ENCODE data around the gene DPYD.

The DPYD gene

DNA sequence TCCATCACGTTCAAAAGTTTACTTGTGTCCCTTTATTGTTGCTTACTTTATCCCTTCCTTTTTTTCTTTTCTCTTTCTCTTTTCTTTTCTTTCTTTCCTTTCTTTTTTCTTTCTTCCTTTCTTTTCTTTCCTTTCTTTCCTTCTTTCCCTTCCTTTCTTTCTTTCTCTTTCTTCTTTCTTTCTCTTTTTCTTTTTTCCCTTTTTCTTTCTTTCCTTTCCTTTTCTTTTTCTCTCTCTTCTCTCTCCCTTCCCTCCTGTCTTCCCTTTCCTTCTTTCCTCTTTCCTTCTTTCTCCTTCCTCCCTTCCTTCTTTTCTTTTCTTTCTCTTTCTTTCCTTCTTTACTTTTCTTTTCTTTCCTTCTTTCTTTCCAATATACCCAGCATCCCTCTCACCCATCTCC, 391.2 kb downstream of the DPYD start:
- DNase-seq (ENCODE audit: low read depth), result no peak

DNA sequence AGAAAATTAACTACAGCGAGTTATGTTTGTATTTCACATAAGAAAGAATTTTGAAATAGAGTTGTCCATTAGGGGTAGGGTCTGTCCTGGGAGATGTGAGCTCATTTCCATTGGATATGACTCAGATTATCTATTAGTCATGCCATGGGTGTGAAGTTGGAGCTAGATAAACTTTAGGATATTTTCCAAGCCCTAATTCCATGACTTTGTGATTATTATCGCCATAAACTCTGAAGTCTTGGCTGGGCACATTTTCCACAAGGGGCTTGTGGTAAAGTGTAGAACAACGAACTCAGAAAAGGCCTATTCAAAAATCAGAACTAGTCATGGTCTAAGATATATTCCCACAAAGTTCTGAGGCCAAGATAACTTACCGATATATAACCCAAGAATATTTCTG, 396.6 kb downstream of the DPYD start:
- DNase-seq (ENCODE audit: low read depth), result no peak

DNA sequence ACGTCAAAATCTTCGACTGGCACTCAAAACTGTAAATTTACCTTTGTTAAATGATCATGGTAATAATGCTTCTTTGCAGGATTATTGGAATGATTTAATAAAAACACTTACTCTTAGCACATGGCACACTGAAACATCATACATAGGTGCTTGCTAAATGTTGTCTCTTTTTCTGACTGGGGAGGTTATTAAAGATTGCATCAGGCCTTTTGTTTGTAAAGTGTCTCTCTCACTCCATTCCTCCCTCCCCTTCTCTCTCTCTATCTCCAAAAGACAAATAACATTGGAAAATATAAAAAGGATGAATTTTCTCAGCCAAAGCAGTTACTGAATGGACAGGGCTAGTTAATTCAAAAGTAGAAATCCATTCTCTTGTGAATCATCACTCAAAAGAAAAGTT, 404.2 kb downstream of the DPYD start:
- no peak for DNase-seq (ENCODE audit: low read depth)

DNA sequence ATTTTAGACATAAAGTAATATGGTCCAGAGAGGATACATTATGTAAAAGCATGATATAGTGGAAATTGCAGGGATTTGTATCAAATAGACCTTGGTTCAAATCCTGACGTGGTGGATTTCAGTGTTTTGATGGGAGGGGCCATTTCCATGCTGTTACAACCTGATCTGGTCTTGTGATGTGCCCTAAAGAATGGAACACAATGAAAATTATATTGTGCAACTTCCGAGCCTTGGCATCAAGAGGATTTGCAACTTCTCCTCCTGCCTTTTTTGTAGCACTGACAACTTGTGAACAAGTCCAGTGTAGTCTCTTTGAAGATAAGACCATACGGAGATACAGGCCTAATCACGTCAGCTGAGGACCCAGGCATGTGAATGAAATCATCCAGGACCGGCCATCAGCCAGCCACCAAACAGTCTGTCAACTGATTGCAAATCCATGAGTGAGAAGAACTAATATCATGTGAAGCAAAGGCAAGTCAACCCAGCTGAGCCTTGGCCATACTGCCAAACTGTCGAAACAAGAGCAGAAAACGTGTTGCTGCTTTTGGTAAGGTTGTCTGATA, 412.1 kb downstream of the DPYD start:
- no peak for DNase-seq (ENCODE audit: low read depth)

DNA sequence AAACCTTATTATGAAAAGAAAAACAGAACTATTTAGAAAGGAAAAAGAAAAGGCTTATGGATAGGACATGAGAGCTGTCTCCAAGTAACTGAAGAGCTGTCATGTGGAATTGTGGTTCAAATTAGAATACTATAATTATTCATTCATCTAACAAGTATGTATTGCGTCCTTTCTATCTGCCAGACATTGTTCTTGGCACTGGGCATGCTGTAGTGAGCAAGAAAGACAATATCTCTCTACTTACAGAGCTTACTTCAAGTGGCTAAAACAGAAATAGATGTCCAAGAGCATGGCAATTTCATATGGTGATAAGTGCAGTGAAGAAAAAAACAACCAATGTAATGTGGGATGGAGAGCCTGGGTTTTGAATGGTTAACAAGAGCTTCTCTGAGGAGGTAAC, 413.0 kb downstream of the DPYD start:
- DNase-seq (ENCODE audit: low read depth), result no peak

DNA sequence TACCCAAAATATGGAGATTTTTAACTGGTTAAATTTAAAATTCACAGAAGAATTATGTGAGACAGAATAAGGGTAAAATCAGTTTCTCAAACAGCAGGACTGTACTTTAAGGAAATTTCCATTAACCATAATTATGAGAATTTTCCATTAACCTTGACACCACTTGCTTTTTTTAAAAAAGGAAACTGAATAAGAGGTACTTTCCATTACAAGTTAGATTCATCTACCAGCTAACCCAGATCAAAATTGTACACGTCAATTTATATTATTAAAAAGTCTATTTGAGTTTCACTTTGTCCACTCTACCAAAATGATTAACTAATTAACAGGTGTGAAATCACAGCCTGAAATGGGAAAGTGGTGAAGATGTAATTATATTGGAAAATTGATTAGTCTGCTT, 414.5 kb downstream of the DPYD start:
- no peak for DNase-seq (ENCODE audit: low read depth)

DNA sequence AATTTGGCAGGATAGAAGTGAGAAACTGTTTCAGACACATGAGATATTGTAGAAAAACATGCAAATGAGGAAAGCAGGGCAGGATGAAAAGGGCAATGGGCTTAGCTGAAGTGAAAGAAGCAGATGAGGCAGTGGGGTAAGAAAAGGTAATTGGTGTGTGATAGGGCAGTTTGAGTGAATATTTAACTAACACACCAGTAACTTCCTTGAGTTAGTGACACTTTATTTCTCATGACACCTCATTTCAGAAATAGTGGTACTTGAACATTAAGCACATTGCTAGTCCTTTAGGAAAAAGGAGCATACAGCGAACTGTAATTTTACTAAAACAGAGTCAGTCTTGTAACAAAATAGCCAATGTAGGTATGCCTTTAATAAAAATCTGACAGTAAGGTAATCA, 415.0 kb downstream of the DPYD start:
- DNase-seq (ENCODE audit: low read depth), result no peak

DNA sequence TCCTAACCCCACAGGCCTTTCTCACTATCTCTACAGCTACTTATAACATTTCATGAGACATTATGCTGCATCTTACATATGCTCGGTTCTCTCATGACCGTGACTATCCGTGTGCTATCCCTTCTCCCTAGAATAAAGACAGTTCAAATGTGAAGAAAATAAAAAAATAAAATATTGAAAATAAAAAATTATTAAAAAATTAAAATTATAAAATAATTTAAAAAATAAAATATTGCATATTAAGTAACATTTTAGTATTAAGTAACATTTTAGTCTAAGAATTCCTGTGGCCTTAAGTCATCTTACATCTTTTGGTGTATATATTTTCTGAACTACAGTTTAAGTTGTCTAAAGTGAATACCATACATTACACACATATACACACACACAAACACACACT, 415.5 kb downstream of the DPYD start:
- DNase-seq (ENCODE audit: low read depth), result no peak

DNA sequence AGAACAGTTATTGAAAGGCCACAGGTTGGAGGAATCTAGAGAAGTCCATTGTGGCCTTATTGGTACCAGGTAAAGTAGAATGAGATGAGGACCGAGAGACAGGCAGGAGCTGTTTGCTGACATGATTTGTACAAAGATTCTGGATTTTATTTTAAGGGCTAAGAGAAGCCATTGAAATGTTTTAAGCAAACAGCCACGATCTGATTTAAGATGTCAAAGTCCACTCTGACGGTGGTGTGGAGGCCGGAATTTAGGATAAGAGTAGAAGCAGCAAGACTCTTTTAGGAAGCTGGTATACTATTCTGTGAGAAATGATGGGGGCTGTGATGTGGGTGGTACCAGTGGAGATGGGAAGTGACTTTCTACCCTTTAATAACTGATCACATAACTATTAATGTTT, 418.5 kb downstream of the DPYD start:
- no peak for DNase-seq (ENCODE audit: low read depth)

DNA sequence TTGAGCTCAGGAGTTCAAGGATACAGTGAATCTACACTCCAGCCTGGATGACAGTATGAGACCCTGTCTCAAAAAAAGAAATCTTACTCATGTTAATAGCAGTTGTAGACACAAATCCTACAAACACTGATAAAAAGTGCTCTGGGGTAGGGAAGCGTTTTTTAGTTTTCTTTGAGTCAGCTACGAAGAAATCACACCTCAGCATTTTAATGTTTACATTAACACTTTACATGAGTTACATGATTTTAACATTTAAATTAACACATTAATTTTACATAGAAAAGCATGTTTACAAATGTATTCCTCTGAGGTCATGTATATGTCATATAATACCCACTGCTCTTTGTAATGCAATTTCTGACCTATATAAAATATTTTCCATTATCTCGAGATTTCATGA, 419.2 kb downstream of the DPYD start:
- no peak for DNase-seq (ENCODE audit: low read depth)

DNA sequence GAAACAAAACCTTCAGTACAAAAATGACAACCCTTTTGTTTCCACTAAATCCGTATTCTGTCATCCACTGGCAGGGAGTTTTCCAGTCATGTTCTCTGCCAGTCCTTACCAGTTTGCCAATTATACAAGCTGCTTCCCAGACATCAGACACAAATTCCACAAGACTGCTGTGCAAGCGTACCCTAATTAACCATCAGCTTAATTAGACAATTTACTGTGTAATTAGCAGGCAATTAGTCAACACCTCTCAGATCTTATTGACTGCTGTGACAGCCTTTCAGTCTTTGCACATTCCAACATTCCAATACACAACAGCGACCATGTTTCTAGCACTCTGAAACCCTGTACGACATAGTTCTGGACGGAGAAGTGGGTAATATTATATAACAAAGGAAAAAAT, 420.1 kb downstream of the DPYD start:
- DNase-seq (ENCODE audit: low read depth), result no peak

DNA sequence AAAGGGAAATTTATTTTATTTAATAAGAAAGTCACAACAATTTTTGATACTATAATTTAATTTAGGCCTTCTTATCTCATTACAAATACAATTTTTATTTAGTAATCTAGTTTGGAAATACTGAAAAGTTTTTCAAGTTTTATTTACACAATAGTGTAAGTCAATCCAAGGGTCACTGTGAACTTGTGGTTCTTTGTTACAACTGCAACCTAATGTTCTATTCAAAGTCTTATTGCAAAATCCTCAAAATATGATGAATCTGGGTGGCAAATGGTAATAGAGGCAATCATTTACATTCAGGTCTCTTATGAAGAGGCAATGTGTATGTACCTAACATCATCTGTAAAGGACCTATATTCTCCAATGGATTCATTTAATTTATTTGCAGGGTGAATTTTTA, 421.2 kb downstream of the DPYD start:
- DNase-seq (ENCODE audit: low read depth), result no peak

DNA sequence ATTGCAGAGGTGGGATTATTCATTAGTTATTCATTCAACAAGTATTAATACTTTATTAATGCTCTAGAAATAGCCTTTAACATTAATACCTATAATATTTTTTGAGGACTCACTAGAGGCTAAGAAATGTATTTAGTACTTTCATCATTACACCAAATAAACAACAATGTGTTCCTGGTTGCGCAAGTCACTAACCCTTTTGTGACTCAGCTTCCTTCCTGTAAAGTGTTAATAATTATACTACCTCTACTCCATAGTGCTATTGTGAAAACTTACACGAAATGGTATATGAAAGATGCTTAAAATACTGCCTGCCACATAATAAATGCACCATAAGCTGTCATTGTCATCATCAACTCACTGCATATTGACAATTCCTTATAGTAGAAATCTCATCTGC, 431.0 kb downstream of the DPYD start:
- peak; percentile 7 for DNase-seq (ENCODE audit: low read depth)

DNA sequence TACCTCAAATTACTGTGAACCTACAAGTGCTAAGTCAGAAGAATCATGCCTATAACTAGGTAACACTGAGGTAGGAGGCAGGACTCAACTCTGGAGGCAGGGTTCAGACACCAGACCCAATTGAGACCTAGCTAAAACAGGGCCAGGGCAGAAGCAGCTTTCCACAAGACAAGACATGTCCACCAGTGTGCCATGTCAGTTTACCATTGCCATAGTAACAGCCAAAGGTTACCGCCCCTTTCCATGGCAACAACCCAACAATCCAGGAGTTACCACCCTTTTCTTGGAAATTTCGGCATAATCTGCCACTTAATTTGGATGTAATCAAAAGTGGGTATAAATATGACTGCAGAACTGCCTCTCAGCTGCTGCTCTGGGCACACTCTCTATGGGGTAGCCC, 432.3 kb downstream of the DPYD start:
- no peak for DNase-seq (ENCODE audit: low read depth)

DNA sequence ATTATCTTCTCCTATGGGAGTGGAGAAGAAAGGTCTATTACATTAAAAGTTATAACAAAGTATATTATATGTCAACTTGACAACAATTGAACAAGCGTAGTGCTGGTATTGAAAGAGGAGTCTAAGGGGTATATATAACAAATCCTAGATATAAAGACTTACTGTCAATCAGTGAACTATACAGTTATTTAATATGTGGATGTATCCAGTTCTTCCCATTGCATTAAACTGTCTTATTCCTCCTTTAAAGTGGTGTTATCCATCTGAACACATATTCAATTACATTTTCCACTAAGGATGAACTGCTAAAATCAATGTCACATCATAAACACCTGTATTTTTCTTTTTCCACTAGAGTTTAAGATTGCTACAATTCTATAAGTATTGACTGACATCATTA, 438.8 kb downstream of the DPYD start:
- DNase-seq (ENCODE audit: low read depth), result no peak

DNA sequence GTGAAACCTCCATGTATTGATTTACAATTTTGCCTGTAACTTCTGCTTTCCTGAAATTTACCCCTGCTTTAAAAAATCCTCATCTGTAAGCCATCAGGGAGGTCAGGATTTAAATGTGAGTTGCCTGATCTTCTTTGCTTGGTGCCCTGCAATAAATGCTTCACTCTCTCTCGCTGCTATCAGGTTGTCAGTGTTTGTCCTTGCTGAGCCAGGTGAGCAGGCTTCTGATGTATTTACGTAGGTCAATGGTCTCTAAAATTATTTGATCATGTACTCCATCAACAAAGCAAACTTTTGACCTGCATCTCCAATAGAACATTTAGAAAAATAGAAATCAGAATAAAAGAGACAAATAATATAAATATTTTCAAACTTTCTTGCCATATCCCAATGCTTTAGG, 453.4 kb downstream of the DPYD start:
- DNase-seq (ENCODE audit: low read depth), result no peak

DNA sequence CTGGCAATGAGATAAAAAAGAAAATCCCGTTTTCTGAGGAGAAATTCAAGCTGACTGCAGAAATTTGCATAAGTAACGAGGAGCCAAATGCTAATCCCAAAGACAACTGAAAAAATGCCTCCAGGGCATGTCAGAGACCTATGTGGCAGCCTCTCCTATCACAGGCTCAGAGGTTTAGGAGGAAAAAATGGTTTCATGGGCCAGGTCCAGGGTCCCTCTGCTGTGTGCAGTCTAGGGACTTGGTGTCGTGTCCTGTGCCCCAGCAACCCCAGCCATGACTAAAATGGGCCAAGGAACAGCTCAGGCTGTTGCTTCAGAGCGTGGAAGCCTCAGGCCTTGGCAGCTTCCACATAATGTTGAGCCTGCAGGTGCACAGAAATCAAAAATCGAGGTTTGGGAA, 456.5 kb downstream of the DPYD start:
- no peak for DNase-seq (ENCODE audit: low read depth)

DNA sequence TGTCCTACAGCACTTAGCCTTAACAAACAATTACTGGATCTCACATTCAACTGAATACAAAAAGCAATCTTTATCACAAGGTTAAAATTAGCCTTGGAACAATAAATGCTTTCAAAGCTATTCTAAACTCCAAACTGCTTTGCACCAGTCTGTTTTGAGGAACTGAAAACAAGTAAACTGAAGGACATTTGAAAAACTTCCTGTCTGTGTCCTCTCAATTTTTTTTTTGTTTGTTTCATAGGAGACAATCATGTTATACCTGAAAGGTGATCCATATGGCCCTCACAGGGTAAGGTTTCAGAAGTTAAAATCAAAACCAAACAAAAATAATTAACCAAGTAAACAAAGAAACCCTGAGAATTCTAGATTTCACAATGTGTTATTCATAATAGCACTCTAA, 459.1 kb downstream of the DPYD start:
- no peak for DNase-seq (ENCODE audit: low read depth)

DNA sequence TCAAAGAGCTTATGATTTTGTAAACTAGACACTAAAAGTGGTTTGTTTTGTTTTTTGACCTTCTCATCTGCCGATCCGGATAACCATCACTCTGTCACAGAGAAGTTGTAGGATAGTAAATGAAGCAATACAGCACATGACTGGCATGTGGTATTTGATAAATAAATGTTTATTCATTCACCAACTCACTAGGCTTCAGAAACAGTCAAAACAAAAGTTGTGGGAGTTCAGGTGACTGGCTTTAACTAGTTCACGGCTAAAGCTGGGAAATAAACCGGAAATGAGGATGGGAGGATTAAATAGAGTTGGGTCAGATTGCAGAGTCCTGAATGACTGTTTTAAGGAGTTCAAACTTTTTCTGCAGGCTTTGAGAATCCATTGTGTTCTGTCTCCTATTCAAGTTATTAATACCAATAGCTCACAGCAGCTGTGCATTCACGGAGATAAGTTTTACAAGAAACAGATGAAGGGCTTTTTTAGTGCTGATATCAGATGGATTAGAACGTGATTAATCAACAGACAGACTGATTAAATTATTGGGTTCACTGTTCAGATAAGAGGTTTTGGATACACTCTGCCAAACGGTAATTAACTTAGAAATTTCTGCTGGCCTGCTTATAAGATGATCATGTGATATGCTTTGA, 463.3 kb downstream of the DPYD start:
- DNase-seq (ENCODE audit: low read depth), result no peak

DNA sequence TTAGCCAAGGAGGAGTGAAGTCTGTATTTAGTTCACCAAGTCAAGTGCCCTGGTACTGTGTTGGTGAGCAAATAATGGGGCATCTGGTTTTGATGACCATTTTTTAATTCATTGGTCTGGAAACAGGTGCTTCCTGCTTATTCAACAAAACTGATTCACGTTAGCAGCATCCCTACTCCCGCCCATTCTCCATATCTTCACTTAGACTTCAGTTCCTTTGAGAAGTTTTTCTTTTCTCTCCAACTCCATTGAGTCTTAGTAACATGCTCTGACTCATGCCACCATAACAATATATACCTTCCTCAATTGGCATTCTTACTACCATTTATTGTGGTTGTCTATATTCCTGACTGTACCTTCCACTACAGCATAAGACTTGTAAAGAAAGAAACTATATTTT, 468.9 kb downstream of the DPYD start:
- DNase-seq (ENCODE audit: low read depth), result no peak

DNA sequence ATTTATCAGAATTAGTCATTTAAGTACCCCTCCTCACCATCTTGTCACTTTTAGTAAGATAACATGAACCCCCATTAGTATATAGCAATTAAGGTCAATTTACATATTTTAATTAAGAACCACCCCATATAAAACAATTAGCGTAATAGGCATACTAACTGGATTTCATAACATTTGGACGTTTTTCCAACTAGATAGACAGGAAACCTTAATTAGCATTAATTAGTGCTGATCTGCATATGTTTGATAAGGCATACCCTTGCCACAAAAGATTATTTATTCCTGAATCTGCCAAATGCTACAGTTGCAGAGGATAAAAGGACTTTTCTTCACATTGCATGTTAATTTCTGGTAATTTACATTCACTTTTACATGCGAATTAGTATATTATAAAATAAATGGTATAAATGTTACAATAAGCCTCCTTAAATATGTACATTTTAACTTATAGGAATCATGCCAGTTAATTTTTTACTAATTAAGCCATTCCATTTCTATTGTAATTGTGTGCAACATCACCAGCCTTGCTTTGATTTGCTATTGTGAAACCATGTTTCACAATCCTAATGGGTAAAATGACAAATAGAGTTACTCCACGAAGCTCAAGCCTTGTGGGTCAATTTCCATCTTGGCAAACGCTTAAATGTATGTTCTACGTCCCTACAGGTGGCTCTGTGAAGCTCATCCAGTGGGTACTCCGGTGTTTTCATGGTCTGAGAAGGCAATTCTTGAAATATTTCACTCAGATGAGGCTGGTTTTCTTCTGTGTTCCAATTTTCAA, 469.6 kb downstream of the DPYD start:
- DNase-seq (ENCODE audit: low read depth), result no peak

DNA sequence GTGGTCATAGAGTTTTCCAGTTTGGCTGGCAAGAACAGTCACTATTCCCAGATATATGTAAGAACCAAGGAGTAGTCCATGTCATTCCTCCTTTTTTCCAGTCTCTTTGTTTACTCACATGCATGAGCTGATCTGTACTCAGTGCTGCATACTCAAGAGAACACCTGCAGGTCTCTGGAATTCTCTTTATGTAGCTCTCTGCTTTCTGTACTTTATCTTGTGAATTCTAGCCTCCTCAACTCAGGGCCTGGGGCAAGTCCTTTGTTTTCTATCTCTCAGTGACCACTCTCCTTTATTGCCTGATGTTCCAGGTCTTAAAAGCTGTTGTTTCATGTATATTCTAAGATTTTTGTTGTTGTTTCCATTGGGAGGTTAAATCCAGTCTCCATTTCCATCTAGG, 478.9 kb downstream of the DPYD start:
- DNase-seq (ENCODE audit: low read depth), result no peak

DNA sequence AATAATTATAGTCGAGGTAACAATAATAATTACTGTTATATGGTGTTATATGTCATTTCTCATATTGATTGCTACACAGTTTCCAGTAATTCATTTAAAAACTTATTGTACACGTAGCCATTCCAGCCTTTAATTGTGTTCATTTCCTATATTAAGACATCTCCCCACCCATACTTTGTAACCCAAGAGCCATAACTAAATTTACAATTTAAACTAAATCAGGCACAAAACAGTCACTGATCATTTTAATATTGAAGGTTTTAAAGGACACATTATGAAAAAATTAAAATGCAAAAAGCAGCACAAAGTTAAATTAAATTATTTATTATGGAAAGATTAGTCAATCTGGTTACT, 487.0 kb downstream of the DPYD start:
- DNase-seq (ENCODE audit: low read depth), result no peak
